Loucy (cell line): ENCODE results near the gene SLU7.
A peak's percentile ranks its signal among the peaks of the same experiment; 100 is the strongest.

ENCODE experiments used
- CTCF ChIP-seq: fragments of 200-600 bp; sonication (generic); conservative IDR thresholded peaks from 2 replicates; pipeline ENCODE4 v1.5.1; 2014; ENCODE audit warnings: mild to moderate bottlenecking, antibody characterized with exemption, low read length
- EZH2phosphoT487 ChIP-seq: fragments of 200-600 bp; IDR thresholded peaks from 2 replicates; pipeline ENCODE4 v1.6.1; 2018; ENCODE audit warnings: antibody characterized with exemption, mild to moderate bottlenecking, moderate library complexity, borderline replicate concordance

GRCh38 chr5:160438316-160439204, 19.7 kb upstream of the SLU7 start:
- TF ChIP-seq CTCF (peak; percentile 76), EZH2phosphoT487 (no peak)
